Keratinocyte (primary cell): ENCODE data around the gene TDRKH. TPM values are rescaled to one million over a fixed set of nuclear protein-coding genes. Genes with fewer than 3 reads are reported as not detected.

Experiments used
- DNase-seq: peaks from one replicate; pipeline ENCODE4 v3.0.0-alpha.2; 2011; ENCODE audit warnings: low read depth, missing footprints, low spot score
- FAIRE-seq: peaks from 2 replicates; lab custom pipeline; 2011; peaks lifted over from hg19 to GRCh38; lab: Jason Lieb, UNC
- H2AFZ ChIP-seq: 2 replicates; pipeline ENCODE4 v1.6.0; 2012; ENCODE audit warnings: low read length, control low read depth, inconsistent platforms; ENCODE audit not compliant: control insufficient read depth
- H3K27ac ChIP-seq: 2 replicates; pipeline ENCODE4 v1.5.1; 2011; ENCODE audit warnings: low read length; ENCODE audit not compliant: control insufficient read depth, insufficient read depth
- H3K27me3 ChIP-seq: 3 replicates; pipeline ENCODE4 v1.6.0; 2011; ENCODE audit warnings: low read length; ENCODE audit not compliant: control insufficient read depth, insufficient read depth; ENCODE audit errors: extremely low read depth
- H3K36me3 ChIP-seq, 2 experiments: 2 replicates in 1 of 2; 3 replicates in 1 of 2; pipeline ENCODE4 v1.5.1; 2011; ENCODE audit warnings: low read length in 2 of 2, mild to moderate bottlenecking in 1 of 2; ENCODE audit not compliant: control insufficient read depth in 2 of 2, insufficient read depth in 2 of 2; ENCODE audit errors: extremely low read depth in 1 of 2
- H3K4me1 ChIP-seq: 3 replicates; pipeline ENCODE4 v1.5.1; 2011; ENCODE audit warnings: low read length; ENCODE audit not compliant: control insufficient read depth, insufficient read depth; ENCODE audit errors: extremely low read depth
- H3K4me2 ChIP-seq: 3 replicates; pipeline ENCODE4 v1.6.0; 2011; ENCODE audit warnings: low read depth, low read length; ENCODE audit not compliant: control insufficient read depth, insufficient read depth; ENCODE audit errors: extremely low read depth
- H3K4me3 ChIP-seq, 3 experiments: fragments of 200-600 bp in 1 of 3; sonication (generic) in 1 of 3; 2 replicates in 2 of 3; 3 replicates in 1 of 3; pipeline ENCODE4 v1.5.1; 2011 to 2016; ENCODE audit warnings: low read length in 3 of 3, mild to moderate bottlenecking in 3 of 3, control low read depth in 2 of 3, inconsistent platforms in 1 of 3, low read depth in 1 of 3, mixed read lengths in 1 of 3, mixed run types in 1 of 3, moderate library complexity in 1 of 3; ENCODE audit not compliant: control insufficient read depth in 2 of 3, insufficient read depth in 2 of 3; ENCODE audit errors: extremely low read depth in 1 of 3
- H3K79me2 ChIP-seq: 2 replicates; pipeline ENCODE4 v1.6.0; 2012; ENCODE audit warnings: low read length; ENCODE audit not compliant: control insufficient read depth, insufficient read depth
- H3K9ac ChIP-seq: 3 replicates; pipeline ENCODE4 v1.6.0; 2011; ENCODE audit warnings: low read length; ENCODE audit not compliant: control insufficient read depth, insufficient read depth; ENCODE audit errors: extremely low read depth
- H3K9me1 ChIP-seq: 3 replicates; pipeline ENCODE4 v1.6.0; 2011; ENCODE audit warnings: low read length; ENCODE audit not compliant: control insufficient read depth, insufficient read depth; ENCODE audit errors: extremely low read depth
- H3K9me3 ChIP-seq: 2 replicates; pipeline ENCODE4 v1.5.1; 2012; ENCODE audit warnings: low read depth, low read length; ENCODE audit not compliant: control insufficient read depth
- H4K20me1 ChIP-seq: 3 replicates; pipeline ENCODE4 v1.6.0; 2011; ENCODE audit warnings: low read length; ENCODE audit not compliant: control insufficient read depth, insufficient read depth; ENCODE audit errors: extremely low read depth
- CTCF ChIP-seq, 3 experiments: IDR thresholded peaks in 1 of 3; conservative IDR thresholded peaks in 1 of 3; optimal IDR thresholded peaks in 1 of 3; 2 replicates in 2 of 3; 3 replicates in 1 of 3; pipeline versions ENCODE3 to v1.5.1; 2011; ENCODE audit warnings: low read length in 3 of 3, mild to moderate bottlenecking in 3 of 3, moderate library complexity in 2 of 3, control low read depth in 1 of 3, inconsistent platforms in 1 of 3; ENCODE audit not compliant: insufficient read depth in 2 of 3; ENCODE audit errors: extremely low read depth in 1 of 3
- EZH2 ChIP-seq: IDR thresholded peaks from one replicate; pipeline ENCODE4 v1.6.1; 2012; ENCODE audit warnings: inconsistent platforms, mild to moderate bottlenecking, low read length, moderate library complexity
- dilution Hi-C: fragments of 300-500 bp; cut with MboI; formaldehyde crosslinking; loops from one replicate; pipeline ENCODE4 v1.7.0; 2020; ENCODE audit warnings: low sequenced_read_pairs; ENCODE audit not compliant: extremely low pct_ligation_motif_present
- polyA plus RNA-seq, 5 experiments: library from polyadenylated mRNA; depleted of rRNA in 3 of 5; stranded (reverse) in 3 of 5; stranded (forward) in 1 of 5; unstranded in 1 of 5; fragments of >200 nt; gene quantifications; 1 replicate in 1 of 5; 2 replicates in 3 of 5; 3 replicates in 1 of 5; pipeline versions ENCODE4 v1.2.1 to v1.2.3, GENCODE V29; 2011 to 2012; ENCODE audit warnings: missing spikeins in 2 of 5, low read depth in 1 of 5, low replicate concordance in 1 of 5

The TDRKH gene
- polyA plus RNA-seq, 1 donor (not counting 4 experiments of a cell fraction or from before 2014, with no cell fraction given), result 9.7 TPM

- H3K9ac ChIP-seq, result no peak overlapping the region
- no peaks in the 10 kb centered on the region for H3K36me3 ChIP-seq
- no peaks in the 10 kb centered on the region for H3K9me3 ChIP-seq
- no peak overlapping the region for H3K4me2 ChIP-seq
- H3K27me3 ChIP-seq, result peaks cover 41% of the 10 kb centered on the region
- TF ChIP-seq EZH2 (no peak), CTCF (optimal IDR thresholded peaks at IDR 0.05 in 1 of 3, IDR thresholded peaks at IDR 0.05 in 1 of 3, conservative IDR thresholded peaks at IDR 0.05 in 1 of 3; ENCODE audit: extremely low read depth in 1 of 3, insufficient read depth in 2 of 3, low read length in 3 of 3) (no peak)
- H3K27ac ChIP-seq, result no peak overlapping the region
- no peak for DNase-seq
- no peaks in the 10 kb centered on the region for H3K79me2 ChIP-seq
- no peak overlapping the region for H2AFZ ChIP-seq
- H3K4me3 ChIP-seq, result no peak overlapping the region
- H3K9me1 ChIP-seq, result no peaks in the 10 kb centered on the region
- no peaks in the 10 kb centered on the region for H4K20me1 ChIP-seq
- FAIRE-seq, result no peak
- dilution Hi-C loops, result no loop called here
- peaks cover 8% of the 10 kb centered on the region for H3K4me1 ChIP-seq
These were observed 11.1 kb upstream of the TDRKH start for GRCh38 chr1:151801310-151801820.

GRCh38 chr1:151800830-151801229 is 10.5 kb upstream of the TDRKH start:
- H3K79me2 ChIP-seq, result no peaks in the 10 kb centered on the region
- H3K9me1 ChIP-seq, result no peaks in the 10 kb centered on the region
- FAIRE-seq, result no peak
- no peak overlapping the region for H3K9ac ChIP-seq
- H3K4me3 ChIP-seq, result no peak overlapping the region
- DNase-seq, result no peak
- H2AFZ ChIP-seq, result no peak overlapping the region
- H3K27me3 ChIP-seq, result peaks cover 36% of the 10 kb centered on the region
- H4K20me1 ChIP-seq, result no peaks in the 10 kb centered on the region
- H3K4me1 ChIP-seq, result peaks cover 8% of the 10 kb centered on the region
- no peak overlapping the region for H3K27ac ChIP-seq
- no peak overlapping the region for H3K4me2 ChIP-seq
- no peaks in the 10 kb centered on the region for H3K9me3 ChIP-seq
- dilution Hi-C loops, result no loop called here
- TF ChIP-seq CTCF (optimal IDR thresholded peaks at IDR 0.05 in 1 of 3, IDR thresholded peaks at IDR 0.05 in 1 of 3, conservative IDR thresholded peaks at IDR 0.05 in 1 of 3; ENCODE audit: extremely low read depth in 1 of 3, insufficient read depth in 2 of 3, low read length in 3 of 3) (no peak), EZH2 (no peak)
- H3K36me3 ChIP-seq, result no peaks in the 10 kb centered on the region
